Stimulated activated CD8-positive, alpha-beta memory T cell treated with anti-CD3 and anti-CD28 coated beads, Interleukin-12 subunit alpha, Interleukin-12 subunit beta, amount 100 ng/mL, for 1 hour (primary cell): ENCODE data around the gene SEMA4B.
"Not testable (repeated sequence)": the region's sequence is repeated elsewhere in the genome, so short reads cannot be mapped to it uniquely, and the experiment has no call there.

Experiments used
- DNase-seq: peaks from one replicate; pipeline ENCODE4 v3.0.0-alpha.2; 2020; ENCODE audit warnings: low read depth

Gene SEMA4B

DNA sequence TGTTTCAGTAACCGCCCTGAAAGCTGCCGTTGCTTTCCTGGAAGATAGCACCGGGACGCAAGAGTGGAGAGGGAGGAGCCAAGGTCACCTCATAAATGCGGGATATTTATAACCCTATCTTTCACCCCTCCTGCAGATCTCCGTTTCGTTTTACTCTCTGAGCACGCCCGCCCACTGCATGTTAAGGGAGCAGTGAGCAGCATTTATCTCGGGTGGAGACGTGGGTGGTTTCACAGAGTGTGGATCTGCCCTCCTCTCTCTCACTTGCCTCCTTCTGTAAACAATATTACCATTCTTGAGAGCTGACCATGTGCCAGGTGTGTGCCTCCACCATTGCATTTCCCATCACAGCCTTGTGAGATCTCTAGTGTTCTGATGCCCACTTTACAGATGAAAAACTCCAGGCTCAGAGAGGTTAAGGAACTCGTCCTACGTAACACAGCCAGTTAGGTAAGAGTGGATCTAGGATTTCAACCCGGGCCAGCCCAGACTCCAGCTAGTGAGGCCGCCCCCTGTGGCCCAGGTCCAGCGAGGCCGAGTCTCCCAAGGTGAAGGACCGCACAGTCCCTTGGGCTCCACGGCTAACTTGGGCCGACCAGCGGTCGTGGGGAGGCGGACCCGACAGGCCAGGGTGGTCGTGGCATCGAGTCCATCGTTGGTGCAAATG, 16.9 kb upstream of the SEMA4B start:
- no peak for DNase-seq

DNA sequence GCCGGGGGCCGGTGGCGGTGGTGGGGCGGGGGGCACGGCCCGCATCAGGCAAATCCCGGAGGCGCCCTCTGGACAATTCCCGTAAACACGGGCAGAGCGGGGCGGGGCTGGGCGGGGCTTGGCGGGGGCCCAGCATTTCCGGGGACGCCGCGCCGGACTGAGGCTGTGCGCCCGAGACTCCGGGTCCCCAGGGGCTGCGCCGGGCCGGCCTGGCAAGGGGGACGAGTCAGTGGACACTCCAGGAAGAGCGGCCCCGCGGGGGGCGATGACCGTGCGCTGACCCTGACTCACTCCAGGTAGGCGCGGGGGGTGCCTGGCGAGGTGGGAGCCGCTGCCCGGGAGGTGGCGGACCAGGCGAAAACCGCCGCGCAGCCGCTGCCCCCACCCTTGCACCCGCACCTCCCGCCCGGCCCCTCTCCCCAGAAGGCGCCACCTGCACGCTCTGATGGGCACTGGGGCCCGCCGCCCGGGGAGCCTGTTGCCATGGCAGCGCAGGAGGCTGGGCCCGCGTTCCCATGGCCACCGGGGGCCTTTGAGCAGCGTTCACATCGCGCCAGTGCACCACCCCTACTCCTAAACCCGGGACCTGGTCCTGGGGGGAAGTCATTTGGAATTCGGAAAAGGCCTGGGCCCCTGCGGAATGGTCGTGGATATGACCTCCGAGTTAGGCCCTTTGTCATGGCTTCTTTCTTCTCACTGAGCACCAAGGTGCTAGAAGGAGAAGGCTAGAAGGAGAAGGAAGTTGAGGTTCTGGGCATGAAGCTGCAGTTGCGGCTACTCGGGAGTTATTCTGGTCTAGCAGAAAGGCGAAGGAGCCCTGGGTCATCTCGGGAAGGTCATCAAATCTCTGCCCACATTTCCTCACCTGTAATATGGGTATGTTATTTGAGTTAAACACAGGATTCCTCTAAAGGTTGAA, 16.1 kb upstream of the SEMA4B start:
- DNase-seq, result peak; percentile 14

DNA sequence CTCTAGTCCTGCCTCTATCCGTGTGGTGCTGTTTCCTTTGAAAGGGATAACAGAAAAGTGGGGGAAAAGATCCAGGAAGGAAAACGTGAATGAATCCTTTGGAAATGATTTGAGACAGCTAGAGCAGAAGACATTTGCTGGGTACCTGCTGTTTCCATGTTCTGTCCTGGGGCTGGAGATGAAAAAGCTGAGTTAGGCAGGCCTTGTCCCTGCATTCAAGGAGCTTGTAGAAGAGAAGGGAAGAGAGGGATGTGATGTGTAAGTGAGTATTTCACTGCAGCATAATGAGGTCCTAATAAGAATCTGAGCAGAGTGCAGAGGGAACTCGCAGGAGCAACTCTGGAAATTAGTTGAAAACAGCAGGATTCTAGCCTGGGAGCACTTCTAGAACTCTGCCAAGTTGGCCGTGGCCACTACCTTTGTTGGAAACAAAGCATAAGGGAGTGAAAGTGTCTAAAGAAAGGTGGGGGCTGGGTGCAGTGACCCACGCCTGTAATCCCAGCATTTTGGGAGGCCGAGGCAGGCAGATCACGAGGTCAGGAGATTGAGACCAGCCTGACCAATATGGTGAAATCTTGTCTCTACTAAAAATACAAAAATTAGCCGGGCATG, 13.8 kb upstream of the SEMA4B start:
- DNase-seq, result no peak

DNA sequence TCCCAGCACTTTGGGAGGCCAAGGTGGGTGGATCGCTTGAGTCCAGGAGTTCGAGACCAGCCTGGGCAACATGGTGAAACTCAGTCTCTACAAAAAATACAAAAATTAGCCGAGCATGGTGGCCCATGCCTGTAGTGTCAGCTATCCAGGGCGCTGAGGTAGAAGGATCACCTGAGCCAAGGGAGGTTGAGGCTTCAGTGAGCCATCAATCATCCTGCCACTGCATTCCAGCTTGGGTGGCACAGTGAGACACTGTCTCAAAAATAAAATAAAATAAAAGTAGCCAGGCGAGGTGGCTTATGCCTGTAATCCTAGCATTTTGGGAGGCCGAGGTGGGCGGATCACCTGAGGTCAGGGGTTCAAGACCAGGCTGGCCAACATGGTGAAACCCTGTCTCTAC, 13.1 kb upstream of the SEMA4B start:
- DNase-seq, result not testable (repeated sequence)

DNA sequence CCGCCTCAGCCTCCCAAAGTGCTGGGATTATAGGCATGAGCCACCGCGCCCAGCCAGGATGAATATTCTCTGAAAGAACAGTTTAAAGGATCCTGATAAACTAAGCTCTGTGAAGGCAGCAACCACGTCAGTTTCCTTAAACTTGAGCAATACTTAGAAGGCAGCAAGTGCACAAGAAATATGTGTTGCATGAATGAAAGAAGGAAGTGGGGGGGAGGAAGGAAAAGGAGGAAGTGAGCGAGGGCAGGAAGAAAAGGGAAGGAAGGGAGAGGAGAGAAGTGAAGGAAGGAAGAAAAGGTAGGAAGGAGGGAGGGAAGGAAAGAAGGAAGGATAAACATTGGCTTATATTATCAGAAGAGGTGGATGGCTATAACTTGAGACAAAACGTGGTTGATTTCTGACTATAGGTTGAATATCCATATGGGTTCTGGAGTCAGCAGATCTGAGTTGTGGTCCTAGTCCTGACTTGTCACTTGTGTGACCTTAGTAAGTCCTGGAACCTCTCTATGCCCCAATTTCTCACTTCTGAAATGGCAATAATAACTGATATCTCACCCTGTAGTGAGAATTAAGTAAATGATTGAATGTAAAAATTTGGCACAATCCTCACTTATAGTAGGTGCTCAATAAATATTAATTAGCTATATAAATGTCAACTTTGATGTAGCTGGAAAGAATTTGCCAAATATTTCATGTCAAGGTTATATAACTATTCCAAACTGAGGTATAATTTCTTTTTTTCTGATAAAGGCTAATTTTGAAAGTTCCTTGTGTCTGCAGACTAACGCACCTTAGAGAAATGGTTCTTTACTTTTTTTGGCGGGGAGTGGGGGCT, 12.0 kb upstream of the SEMA4B start:
- no peak for DNase-seq

DNA sequence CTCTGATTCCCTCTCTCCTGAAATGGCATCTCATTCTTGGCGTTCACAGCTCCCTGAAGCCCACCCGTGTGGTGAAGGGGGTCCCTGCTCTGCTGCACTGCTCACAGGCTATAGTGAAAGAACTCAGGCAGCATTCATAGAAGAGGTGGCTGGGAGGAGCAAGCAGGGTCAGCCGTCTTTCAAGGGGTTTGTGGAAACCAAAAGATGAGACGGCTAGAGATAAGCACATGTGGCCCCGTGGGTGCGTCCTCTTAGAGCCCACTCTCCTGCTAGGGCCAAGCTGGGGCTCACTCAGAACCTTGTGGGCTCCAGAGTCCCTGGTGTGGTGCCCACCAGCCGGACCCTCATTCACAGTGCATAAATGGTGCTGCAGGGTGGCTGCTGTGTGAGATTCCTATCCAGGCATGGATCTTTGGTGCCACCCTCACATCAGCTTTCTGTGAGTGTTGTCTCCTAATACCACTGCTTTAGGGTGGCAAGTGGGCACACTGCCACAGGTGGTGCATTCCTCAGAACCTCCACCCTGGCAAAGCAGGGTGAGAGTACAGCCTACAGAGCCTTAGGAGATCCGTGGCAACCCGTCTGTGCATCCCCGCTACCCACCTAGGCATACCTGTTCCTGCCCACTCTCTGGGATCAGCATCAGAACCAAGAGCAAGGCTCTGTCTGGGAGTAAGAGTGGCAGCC, 11.2 kb upstream of the SEMA4B start:
- DNase-seq, result no peak

DNA sequence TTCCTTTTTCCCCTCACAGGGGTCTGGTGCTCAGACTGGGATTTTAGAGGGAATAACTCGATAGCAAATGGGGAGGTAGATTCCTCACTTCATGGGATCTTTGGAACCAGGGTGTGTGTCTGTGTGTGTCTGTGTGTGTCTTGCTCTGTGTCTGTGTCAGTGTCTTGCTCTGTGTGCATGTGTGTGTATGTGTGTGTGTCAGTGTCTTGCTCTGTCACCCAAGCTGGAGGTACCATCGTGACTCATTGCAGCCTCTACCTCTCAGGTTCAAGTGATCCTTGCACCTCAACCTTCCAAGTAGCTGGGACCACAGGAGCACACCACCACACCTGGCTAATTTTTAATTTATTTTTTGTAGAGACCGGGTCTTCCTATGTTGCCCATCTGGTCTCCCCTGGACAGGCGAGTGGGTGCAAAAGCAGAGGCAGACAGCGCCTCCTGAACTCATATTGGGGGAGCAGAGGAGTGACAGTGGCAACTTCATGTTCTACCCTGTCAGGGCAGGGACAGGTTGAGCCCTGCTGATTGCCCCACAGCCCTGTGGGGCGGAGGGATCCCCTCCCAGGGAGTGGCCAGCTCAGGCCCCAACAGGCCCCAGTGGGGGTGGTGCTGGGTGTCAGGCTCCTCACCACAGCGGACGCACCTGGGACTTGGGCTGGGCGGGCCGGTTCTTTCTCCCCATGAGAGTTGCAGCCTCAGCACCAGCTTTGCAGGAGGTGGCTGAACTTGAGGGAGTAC, 10.4 kb upstream of the SEMA4B start:
- DNase-seq, result no peak

DNA sequence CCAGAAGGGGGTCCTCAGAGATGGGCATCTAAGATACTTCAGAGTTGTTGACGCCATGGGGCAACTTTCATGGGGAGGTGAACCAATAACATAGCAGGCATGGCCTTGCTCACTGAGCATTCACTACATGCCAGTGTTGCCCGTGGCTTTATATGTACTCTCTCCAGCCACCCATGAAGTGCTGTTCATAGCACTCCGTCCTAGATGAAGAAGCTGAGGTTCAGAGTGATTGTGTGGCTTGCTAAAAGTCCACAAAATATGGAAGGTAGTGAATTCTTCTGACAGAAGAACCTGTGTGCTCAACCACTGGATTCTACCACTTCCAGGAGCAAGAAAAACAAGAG, 9.8 kb upstream of the SEMA4B start:
- DNase-seq, result no peak

DNA sequence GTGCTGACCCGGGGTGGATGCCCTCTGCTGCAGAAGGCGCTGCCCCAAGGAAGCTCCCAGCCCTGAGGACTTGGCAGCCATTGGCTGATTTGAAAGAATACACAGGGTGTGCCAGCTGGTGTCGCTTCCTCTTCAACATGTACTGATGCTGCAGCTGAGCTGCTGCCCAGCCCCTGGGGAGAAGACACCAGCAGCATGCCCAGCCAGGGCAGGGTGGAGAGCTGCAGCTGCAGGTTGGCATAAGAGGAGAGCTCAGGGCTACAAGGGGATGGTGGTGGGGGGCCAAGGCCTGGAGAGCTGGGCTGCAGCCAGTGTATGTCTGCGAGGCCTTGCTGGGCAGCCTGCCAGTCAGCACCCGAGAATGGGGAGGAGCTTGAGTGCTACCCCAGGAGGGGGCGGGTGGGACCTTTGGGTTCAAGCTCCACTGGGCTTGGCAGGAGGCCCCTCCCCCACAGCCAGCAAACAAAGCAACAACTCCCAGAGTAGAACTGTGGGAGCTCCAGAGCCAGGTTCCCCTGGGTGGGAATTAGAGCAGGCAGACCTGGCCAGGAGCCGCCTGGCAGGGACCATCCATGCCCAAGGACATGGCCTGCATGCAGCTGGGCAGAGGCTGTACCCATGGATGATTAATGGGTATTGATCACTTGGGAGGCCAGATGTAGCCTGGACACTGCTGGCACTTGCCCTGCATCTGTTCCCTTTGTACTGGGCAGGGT, 9.2 kb upstream of the SEMA4B start:
- DNase-seq, result no peak

DNA sequence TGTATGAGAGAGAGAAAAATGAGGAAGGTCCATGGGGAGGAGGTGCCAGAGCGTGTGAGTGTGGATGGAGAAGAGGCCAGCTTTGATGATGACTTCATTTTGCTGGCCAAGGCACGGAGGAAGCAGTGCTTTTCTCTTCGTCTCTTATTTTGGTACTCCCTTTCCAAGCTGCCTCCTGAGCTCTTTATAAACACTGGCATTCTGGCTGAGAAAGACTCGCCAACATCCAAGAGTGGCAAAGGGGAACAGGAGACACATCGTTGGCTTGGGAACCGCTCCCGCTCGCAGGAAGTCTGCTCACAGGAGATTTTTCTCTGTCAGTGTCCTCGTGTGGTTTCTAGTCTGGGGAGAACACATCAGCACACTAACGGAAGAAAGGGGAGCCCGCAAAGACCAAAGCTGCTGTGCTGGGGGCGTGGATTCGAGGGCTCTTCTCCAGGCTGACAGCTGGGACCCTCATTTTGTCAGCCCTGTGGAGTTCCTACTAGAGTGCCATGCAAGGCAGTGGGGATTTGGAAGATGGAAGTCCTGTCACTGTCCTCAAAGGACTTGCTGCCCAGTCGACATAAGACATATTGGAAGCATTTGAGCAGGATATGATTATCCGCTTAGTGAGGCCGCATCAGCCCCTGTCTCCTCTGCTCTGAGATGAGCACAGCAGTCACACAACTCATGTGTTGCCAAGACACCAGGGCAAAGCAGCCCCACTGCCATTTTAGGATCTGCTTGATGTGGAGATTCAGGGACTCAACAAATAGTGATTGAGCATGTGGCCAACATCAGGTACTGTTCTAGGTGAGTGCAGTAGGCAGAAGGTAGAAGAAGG, 8.0 kb upstream of the SEMA4B start:
- DNase-seq, result no peak

DNA sequence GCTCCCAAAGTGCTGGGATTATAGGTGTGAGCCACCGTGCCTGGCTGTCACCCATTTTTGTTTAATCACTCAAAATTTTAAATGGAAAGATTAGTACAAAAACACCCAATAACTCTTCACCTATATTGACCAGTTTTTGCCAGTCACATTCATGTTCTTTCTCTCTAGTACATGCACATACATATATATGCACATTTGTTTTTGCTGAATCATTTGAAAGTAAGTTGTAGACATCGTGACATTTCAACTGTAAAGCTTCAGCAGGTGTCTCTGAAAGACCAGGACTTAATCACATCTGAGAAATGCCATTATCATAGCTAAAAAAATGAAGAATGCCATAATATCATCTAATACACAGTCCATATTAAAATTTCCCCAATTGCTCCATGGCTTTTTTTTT, 6.5 kb upstream of the SEMA4B start:
- DNase-seq, result no peak

DNA sequence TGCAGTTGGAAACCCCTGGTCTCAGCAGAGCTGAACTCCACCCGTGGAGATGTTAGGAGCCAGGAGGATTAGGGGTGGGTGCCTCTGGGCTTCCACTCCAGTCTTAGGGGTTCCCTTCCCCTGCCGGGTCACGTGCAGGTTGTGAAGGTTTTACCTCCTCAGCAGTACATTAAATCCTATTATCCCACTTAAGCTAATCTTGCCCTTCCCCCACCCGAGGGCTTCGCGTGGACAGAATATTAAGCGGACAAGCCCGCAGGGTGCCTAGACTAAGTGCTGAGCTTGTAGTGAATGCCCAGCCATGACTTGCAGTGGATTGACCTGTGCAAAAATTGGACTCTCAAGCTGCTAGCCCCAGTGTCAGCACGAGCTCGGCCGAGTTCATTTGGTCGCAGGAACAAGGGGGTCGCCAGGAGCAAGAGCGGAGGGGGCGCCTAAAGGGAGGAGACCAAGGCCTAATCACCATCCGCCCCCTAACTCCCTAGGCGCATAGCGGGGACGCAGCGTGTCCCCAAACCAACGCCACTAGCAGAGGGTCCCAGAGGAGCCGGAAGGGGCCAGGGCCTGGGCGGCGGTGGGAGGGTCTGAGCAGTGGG, 498 bp upstream of the SEMA4B start:
- DNase-seq, result no peak

DNA sequence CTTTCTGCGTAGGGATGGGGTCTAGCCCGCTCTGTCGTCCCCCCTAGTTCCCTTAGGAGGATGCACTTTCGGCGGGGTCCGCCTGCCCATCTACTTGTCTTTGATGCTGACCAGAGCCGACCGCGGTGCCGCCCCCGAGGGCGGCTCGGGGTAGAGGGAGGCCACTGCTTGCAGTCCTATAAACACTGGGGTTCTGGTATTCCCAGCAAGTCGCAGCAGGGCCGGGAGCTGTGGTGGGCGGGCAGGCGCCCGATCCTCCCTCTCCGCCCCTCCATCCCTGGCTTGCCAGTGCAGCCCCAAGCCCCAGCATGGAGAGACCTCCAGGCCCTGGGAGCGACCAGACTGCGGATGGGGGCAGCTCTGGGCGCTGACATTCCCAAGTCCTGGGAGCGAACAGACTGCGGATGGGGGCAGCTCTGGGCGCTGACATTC, 830 bp downstream of the SEMA4B start:
- DNase-seq, result no peak

DNA sequence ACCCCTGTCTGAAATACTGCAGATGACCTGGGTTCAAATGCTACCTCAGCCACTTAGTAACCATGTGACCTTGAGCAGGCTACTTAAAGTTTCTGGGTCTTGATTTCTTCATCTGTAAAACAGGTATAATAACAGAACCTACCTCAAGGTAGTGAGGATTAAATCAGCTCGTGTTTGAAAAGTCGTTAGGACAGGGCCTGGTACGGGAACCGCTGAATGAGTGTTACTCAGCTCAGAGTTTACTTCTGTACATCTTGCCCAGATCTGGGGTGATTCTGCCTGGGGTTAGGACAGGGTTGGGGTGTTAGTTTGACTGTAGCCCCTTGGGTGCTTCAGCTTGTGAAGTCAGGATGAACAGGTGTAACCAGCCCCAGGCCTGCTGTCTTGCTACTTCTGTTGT, 1.8 kb downstream of the SEMA4B start:
- DNase-seq, result no peak

DNA sequence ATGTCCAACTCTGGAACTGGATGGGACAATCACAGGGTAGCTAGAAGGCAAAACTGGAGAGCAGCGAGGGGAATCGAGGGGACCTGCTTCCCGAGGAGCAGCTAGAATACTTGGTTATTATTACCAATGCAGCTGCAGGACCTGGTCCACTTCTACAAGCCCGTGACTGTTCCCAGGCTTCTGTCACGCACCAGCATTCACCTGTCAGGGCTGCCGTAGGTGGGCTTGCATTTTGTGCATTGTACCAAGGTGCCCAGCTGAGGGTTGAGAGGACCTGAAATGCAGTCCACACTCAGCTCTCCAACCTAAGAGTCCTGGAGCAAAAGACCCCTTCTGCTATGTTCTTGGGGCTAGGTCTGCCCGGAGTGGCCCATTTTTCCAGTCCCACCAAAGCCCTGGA, 2.3 kb downstream of the SEMA4B start:
- DNase-seq, result no peak

DNA sequence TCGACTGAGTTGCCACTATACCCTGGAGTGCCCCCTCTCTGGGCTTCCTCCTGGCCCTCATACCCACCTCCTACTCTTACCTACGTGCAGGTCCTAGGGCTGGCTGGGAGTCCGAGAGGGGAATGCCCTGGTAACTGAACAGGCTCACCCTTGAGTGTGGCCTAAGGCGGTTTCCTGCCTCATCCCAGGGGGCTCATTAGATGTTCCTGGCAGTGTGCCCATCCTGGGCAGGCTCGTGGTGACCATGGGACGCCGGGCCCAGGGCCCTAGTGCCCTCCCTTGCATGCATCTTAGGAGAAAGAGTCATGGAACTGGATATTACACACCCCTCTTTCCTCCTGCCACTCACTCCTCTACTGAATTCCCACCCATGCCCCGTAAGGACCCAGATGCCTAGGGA, 2.8 kb downstream of the SEMA4B start:
- no peak for DNase-seq

DNA sequence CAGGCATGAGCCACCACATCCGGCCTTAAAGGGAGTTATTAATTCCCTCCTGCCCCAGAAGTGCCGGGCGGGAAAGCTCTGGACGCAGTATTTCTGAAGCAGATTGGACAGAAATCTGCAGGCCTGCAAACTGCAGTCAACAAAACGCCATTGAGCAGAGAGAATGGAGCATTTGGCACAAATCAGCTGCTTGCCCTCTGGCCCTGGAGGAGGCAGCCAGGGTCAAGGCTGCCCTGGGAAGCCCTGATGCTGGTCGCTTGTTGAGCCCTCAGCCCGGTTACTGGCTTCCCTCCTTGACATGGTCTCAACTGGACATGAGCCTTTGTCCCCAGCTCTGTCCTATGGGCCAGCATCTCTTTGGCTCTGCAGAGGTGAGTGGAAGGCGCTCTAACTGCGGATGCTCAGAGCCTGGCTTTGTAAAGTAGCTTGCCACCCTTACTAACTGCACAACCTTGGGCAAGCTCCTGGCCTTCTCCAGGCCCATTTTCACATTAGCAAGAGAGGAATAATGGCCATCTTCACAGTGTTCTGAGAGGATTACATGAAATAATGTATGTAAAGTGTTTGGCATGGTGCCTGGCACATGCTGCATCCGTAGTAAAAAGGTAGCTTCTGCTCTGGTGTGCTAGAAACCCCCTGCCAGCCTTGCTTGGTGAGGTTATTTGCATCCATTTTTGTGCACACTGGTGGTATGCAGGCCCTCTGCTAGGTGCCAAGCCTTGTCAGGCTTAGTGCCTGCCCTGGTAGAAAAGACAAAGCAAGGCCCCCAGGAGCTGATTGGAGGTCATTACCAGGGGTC, 4.1 kb downstream of the SEMA4B start:
- no peak for DNase-seq

DNA sequence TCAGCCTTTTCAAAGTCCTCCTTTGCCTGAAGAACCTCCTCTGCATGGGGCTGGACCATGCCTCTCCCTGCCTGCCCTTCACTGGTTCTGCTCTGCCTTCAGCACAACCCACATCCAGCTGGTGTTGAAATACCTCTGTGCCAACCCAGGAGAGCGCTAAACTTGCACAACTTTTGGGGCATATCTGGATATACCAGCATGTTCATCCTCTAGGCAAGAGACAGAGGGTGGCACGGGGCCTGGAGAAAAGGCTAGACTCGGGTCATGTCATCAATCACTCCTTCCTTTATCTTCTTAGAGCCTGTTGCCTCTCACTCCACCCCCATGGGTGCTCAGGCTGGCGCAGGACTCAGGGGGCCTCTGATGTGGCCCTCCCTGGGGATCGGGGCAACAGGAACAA, 4.8 kb downstream of the SEMA4B start:
- DNase-seq, result no peak
